ENCODE data around the gene CDH4. TPM values are rescaled to one million over a fixed set of nuclear protein-coding genes. Genes with fewer than 3 reads are reported as not detected.

CDH4 gene
- total and polyA plus RNA-seq, 9 of the 15 experiments (the other 6 are each of a cell fraction or from before 2014, with no cell fraction given) = 0.04 TPM; not detected in 8

DNA sequence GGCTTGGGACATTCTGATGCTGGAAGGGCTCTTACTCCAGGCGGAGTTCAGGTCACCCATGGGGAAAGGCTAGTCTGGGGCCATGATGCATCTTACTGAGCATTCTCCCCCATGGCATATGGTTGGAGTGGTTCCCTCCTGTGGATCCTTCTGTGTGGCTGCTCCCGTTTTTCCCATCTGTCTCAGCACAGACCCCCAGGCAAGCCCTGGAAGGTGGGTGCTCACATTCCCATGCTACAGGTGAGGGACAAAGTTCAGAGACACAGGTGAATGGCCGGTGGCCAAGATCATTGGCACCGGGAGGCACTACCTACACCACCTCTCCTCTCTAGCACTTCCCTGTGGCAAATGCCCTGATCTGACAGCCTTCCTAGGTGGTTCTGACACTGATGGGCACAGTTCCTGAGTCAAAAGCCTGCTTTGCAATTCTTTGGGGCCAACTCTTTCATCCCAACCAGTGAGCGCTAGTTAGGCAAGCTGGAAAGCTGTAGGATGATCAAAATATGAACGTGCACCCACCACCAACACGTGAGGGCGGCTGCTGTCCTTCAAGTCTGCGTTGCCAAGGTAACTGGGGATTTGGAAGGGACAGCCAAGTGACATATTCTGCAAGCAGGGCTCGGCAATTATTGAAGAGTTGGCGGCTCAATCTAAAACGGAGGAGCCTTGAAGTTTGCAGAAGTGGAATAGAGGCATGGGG lies 124.6 kb downstream of the CDH4 start (continued):
- TF ChIP-seq, protein P1, sequence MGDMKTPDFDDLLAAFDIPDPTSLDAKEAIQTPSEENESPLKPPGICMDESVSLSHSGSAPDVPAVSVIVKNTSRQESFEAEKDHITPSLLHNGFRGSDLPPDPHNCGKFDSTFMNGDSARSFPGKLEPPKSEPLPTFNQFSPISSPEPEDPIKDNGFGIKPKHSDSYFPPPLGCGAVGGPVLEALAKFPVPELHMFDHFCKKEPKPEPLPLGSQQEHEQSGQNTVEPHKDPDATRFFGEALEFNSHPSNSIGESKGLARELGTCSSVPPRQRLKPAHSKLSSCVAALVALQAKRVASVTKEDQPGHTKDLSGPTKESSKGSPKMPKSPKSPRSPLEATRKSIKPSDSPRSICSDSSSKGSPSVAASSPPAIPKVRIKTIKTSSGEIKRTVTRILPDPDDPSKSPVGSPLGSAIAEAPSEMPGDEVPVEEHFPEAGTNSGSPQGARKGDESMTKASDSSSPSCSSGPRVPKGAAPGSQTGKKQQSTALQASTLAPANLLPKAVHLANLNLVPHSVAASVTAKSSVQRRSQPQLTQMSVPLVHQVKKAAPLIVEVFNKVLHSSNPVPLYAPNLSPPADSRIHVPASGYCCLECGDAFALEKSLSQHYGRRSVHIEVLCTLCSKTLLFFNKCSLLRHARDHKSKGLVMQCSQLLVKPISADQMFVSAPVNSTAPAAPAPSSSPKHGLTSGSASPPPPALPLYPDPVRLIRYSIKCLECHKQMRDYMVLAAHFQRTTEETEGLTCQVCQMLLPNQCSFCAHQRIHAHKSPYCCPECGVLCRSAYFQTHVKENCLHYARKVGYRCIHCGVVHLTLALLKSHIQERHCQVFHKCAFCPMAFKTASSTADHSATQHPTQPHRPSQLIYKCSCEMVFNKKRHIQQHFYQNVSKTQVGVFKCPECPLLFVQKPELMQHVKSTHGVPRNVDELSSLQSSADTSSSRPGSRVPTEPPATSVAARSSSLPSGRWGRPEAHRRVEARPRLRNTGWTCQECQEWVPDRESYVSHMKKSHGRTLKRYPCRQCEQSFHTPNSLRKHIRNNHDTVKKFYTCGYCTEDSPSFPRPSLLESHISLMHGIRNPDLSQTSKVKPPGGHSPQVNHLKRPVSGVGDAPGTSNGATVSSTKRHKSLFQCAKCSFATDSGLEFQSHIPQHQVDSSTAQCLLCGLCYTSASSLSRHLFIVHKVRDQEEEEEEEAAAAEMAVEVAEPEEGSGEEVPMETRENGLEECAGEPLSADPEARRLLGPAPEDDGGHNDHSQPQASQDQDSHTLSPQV (IDR thresholded peaks at IDR 0.05) = no peak
- TF ChIP-seq KAT7 (CRISPR knock-in tag; IDR thresholded peaks at IDR 0.05; ENCODE audit: borderline replicate concordance) (no peak), ZBTB8A (IDR thresholded peaks at IDR 0.05; ENCODE audit: partially characterized antibody) (no peak)

DNA sequence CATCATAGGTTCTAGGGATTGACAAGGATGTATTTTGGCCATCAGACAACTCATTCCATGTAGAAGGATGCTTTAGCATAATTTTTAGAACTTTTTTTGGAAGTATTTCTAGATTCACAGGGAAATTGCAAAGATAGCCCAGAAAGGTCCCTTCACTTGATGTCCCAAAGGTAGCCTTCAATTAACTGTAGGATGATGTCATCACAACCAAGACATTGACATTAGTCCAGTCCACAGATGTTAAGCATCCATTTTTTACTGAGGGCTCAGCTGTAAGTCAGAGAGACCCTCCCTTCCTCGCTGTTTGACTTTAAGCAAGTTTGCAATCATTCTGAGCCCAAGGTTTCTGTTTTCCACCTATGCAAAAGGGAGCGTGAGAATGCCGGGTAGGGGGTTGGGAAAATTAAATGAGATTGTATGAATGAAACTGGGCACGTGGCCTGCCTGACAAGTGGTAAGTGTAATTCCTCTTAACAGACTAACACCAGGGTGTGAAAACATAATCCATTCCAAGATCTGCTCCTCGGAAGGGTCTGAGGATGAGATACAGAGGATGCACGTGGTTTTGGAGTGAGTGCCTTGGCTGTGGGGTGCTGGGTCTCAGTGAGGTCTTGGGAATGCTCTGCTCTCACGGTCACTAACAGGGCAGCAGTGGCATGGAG lies 126.8 kb downstream of the CDH4 start:
- Histone ChIP-seq H3K36me3 (ENCODE audit: control insufficient read depth, insufficient read depth, low read length) (no peaks in the 10 kb centered on the region), H3K27ac (ENCODE audit: extremely low read depth, low read depth, low read length) (no peak overlapping the region), H3K9me1 (ENCODE audit: control insufficient read depth, insufficient read depth, low read length) (no peaks in the 10 kb centered on the region), H3K4me1 (replicated peaks in 1 of 2; ENCODE audit: control insufficient read depth in 2 of 2, insufficient read depth in 2 of 2, low read length in 2 of 2) (no peaks in the 10 kb centered on the region), H3K27me3 (ENCODE audit: control insufficient read depth in 2 of 2, insufficient read depth in 2 of 2, low read length in 2 of 2) (peaks cover 0 to 5% of the 10 kb centered on the region in 2 experiments; a peak in 1 of 5 replicates), H3K4me3 (no peak overlapping the region), H3K79me2 (ENCODE audit: control insufficient read depth, insufficient read depth, low read length) (no peaks in the 10 kb centered on the region), H3K4me2 (ENCODE audit: insufficient read depth, low read length) (no peak overlapping the region), H4K20me1 (replicated peaks; ENCODE audit: control insufficient read depth, insufficient read depth, low read length) (no peaks in the 10 kb centered on the region), H2AFZ (ENCODE audit: low read depth, low read length) (no peak overlapping the region), H3K9ac (ENCODE audit: insufficient read depth in 1 of 2, low read depth in 2 of 2, low read length in 2 of 2) (no peak overlapping the region), H3K9me3 (replicated peaks; ENCODE audit: control insufficient read depth, insufficient read depth, low read depth, low read length) (0 out of 2 replicates have a peak, but pooled peaks cover 1% of the 10 kb centered on the region)
- DNase-seq (ENCODE audit: extremely low read depth in 1 of 4, low spot score in 3 of 4) (no peak), ATAC-seq (no peak), FAIRE-seq (no peak)
- WGBS (ENCODE audit: insufficient coverage, low coverage, missing lambda C conversion rate) = under 1% methylated on average over 7 of the region's 7 CpGs
- intact Hi-C loops (cut with micrococcal nuclease) = no loop called here
- POLR2A ChIA-PET = no interaction called here
- CTCF ChIA-PET (ENCODE audit: low intra/inter-chr PET ratio) = no interaction called here
- no TSS peak for BruUV-seq (replicated peaks)
- in situ Hi-C loops (cut with MboI) = no loop called here
- TF ChIP-seq ZNF282 (CRISPR knock-in tag; IDR thresholded peaks at IDR 0.05) = no peak
- TF ChIP-seq, protein P2, sequence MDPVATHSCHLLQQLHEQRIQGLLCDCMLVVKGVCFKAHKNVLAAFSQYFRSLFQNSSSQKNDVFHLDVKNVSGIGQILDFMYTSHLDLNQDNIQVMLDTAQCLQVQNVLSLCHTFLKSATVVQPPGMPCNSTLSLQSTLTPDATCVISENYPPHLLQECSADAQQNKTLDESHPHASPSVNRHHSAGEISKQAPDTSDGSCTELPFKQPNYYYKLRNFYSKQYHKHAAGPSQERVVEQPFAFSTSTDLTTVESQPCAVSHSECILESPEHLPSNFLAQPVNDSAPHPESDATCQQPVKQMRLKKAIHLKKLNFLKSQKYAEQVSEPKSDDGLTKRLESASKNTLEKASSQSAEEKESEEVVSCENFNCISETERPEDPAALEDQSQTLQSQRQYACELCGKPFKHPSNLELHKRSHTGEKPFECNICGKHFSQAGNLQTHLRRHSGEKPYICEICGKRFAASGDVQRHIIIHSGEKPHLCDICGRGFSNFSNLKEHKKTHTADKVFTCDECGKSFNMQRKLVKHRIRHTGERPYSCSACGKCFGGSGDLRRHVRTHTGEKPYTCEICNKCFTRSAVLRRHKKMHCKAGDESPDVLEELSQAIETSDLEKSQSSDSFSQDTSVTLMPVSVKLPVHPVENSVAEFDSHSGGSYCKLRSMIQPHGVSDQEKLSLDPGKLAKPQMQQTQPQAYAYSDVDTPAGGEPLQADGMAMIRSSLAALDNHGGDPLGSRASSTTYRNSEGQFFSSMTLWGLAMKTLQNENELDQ (CRISPR knock-in tag; IDR thresholded peaks at IDR 0.05; ENCODE audit: borderline replicate concordance) = no peak
- no peak for TF ChIP-seq PTTG1 (tag; IDR thresholded peaks at IDR 0.05; ENCODE audit: low read depth)
